HCT116 (cell line): ENCODE data around the gene GLB1L. TPM values are rescaled to one million over a fixed set of nuclear protein-coding genes. Genes with fewer than 3 reads are reported as not detected.

Experiments
- ATAC-seq: fragments of 200-7000 bp; cut with Tn5 transposase; 2 replicates; pipeline ENCODE4 v1.9.1; 2020; ENCODE audit warnings: mild to moderate bottlenecking, moderate library complexity
- BruUV-seq: library from RNA; stranded (reverse); fragments of 400-500 nt; replicated peaks from 2 replicates; lab custom pipeline; 2021; lab: Mats Ljungman, UMichigan
- CTCF ChIA-PET: fragments of 300-600 bp; sonication (Branson Sonifier 250); formaldehyde crosslinking; loops from one replicate; lab custom pipeline; 2021; ENCODE audit warnings: antibody characterized with exemption; lab: Charles Lee
- POLR2A ChIA-PET: fragments of 300-600, 350-600 bp; sonication (Branson Sonifier 250); formaldehyde crosslinking; loops from one replicate; lab custom pipeline; 2021; ENCODE audit warnings: antibody characterized with exemption; lab: Charles Lee
- RAD21 ChIA-PET, 2 experiments: fragments of 300-600 bp; sonication (Branson Sonifier 250); formaldehyde crosslinking; loops; one replicate each; lab custom pipeline; 2023; ENCODE audit warnings: low total read pairs in 2 of 2; ENCODE audit not compliant: uncharacterized antibody in 2 of 2, unreplicated experiment in 2 of 2, low non-redundant PET in 1 of 2; lab: Charles Lee
- DNase-seq: peaks from one replicate; pipeline ENCODE4 v3.0.0-alpha.2; 2010; ENCODE audit warnings: low read depth, low spot score
- H2AFZ ChIP-seq: fragments of 200-600 bp; shearing (Covaris generic), sonication (generic); 2 replicates; pipeline ENCODE4 v1.6.1; 2017; ENCODE audit warnings: low read depth, mixed run types, mixed read lengths, antibody characterized with exemption, low read length; ENCODE audit not compliant: poor library complexity, severe bottlenecking
- H3K27ac ChIP-seq: 2 replicates; pipeline ENCODE4 v1.5.1; 2012; ENCODE audit warnings: low read depth, low read length
- H3K27me3 ChIP-seq: fragments of 200-600 bp; sonication (generic); 2 replicates; pipeline ENCODE4 v1.6.1; 2016; ENCODE audit warnings: mixed run types, low read length, mixed read lengths; ENCODE audit not compliant: insufficient read depth
- H3K36me3 ChIP-seq, 2 experiments: fragments of 200-500 bp in 1 of 2; fragments of 200-600 bp in 1 of 2; sonication (Bioruptor generic) in 1 of 2; sonication (generic) in 1 of 2; 2 replicates each; pipeline versions ENCODE4 v1.5.1 to v1.6.1; 2014 to 2016; ENCODE audit warnings: low read length in 2 of 2, inconsistent platforms in 1 of 2, mixed read lengths in 1 of 2, mixed run types in 1 of 2; ENCODE audit not compliant: insufficient read depth in 2 of 2, control insufficient read depth in 1 of 2
- H3K4me1 ChIP-seq, 2 experiments: fragments of 200-600 bp in 1 of 2; sonication (generic) in 1 of 2; 2 replicates each; pipeline versions ENCODE4 v1.5.1 to v1.6.1; 2012 to 2017; ENCODE audit warnings: low read length in 2 of 2, inconsistent platforms in 1 of 2, mild to moderate bottlenecking in 1 of 2, mixed read lengths in 1 of 2, mixed run types in 1 of 2, moderate library complexity in 1 of 2; ENCODE audit not compliant: insufficient read depth in 2 of 2, control insufficient read depth in 1 of 2
- H3K4me2 ChIP-seq: fragments of 200-600 bp; sonication (generic); 2 replicates; pipeline ENCODE4 v1.6.1; 2017; ENCODE audit warnings: mixed run types, low read length, mixed read lengths
- H3K4me3 ChIP-seq, 2 experiments: fragments of 200-600 bp in 1 of 2; sonication (generic) in 1 of 2; replicated peaks in 1 of 2; 2 replicates each; pipeline ENCODE4 v1.5.1; 2011 to 2016; ENCODE audit warnings: low read length in 2 of 2, control low read depth in 1 of 2, low read depth in 1 of 2, mild to moderate bottlenecking in 1 of 2, mixed read lengths in 1 of 2, mixed run types in 1 of 2
- H3K79me2 ChIP-seq: fragments of 200-600 bp; sonication (generic); 2 replicates; pipeline ENCODE4 v1.6.1; 2017; ENCODE audit warnings: mild to moderate bottlenecking, mixed run types, low read length, moderate library complexity, mixed read lengths; ENCODE audit not compliant: insufficient read depth
- H3K9ac ChIP-seq: fragments of 200-600 bp; sonication (generic); 2 replicates; pipeline ENCODE4 v1.6.1; 2016; ENCODE audit warnings: low read length, mixed read lengths
- H3K9me2 ChIP-seq: fragments of 200-600 bp; sonication (generic), shearing (Covaris generic); 2 replicates; pipeline ENCODE4 v1.6.1; 2017; ENCODE audit warnings: mixed run types, mild to moderate bottlenecking, moderate library complexity; ENCODE audit not compliant: insufficient read depth
- H3K9me3 ChIP-seq, 2 experiments: fragments of 200-500 bp in 1 of 2; fragments of 200-600 bp in 1 of 2; sonication (Bioruptor generic) in 1 of 2; sonication (generic) in 1 of 2; 2 replicates each; pipeline ENCODE4 v1.6.1; 2014 to 2017; ENCODE audit warnings: low read length in 2 of 2, mixed read lengths in 2 of 2, inconsistent platforms in 1 of 2, low read depth in 1 of 2, mild to moderate bottlenecking in 1 of 2, mixed run types in 1 of 2, moderate library complexity in 1 of 2; ENCODE audit not compliant: control insufficient read depth in 1 of 2, insufficient read depth in 1 of 2
- H4K20me1 ChIP-seq: fragments of 200-600 bp; sonication (generic), shearing (Covaris generic); 2 replicates; pipeline ENCODE4 v1.6.1; 2017; ENCODE audit warnings: mixed run types, mild to moderate bottlenecking, moderate library complexity; ENCODE audit not compliant: insufficient read depth
- ATF3 ChIP-seq: IDR thresholded peaks from 2 replicates; pipeline ENCODE4 v1.6.1; 2012
- CBX3 ChIP-seq: IDR thresholded peaks from 2 replicates; pipeline ENCODE4 v1.6.1; 2012; ENCODE audit warnings: low read depth
- CEBPB ChIP-seq: IDR thresholded peaks from 2 replicates; pipeline ENCODE4 v1.6.1; 2012; ENCODE audit warnings: low read depth
- EGR1 ChIP-seq: IDR thresholded peaks from 2 replicates; pipeline ENCODE4 v1.6.1; 2012; ENCODE audit warnings: low read depth
- ELF1 ChIP-seq: IDR thresholded peaks from 2 replicates; pipeline ENCODE4 v1.6.1; 2012; ENCODE audit warnings: low read depth, borderline replicate concordance
- EZH2 ChIP-seq: fragments of 200-600 bp; sonication (generic); IDR thresholded peaks from 2 replicates; pipeline ENCODE4 v1.6.1; 2017; ENCODE audit warnings: antibody characterized with exemption, mixed run types
- EZH2phosphoT487 ChIP-seq: fragments of 200-600 bp; IDR thresholded peaks from 2 replicates; pipeline ENCODE4 v1.6.1; 2018; ENCODE audit warnings: antibody characterized with exemption, borderline replicate concordance
- FOSL1 ChIP-seq: IDR thresholded peaks from 2 replicates; pipeline ENCODE4 v1.6.1; 2012; ENCODE audit warnings: low read depth
- JUND ChIP-seq: IDR thresholded peaks from 2 replicates; pipeline ENCODE4 v1.6.1; 2012
- MAX ChIP-seq: IDR thresholded peaks from 2 replicates; pipeline ENCODE4 v1.6.1; 2012
- POLR2A ChIP-seq: IDR thresholded peaks from 2 replicates; pipeline ENCODE4 v1.7.0; 2011; ENCODE audit warnings: borderline replicate concordance; ENCODE audit not compliant: insufficient read depth, insufficient read length; ENCODE audit errors: extremely low read depth
- POLR2AphosphoS5 ChIP-seq: IDR thresholded peaks from 2 replicates; pipeline ENCODE4 v1.6.1; 2011; ENCODE audit warnings: mild to moderate bottlenecking, low read depth, low read length, moderate library complexity
- REST ChIP-seq: IDR thresholded peaks from 2 replicates; pipeline ENCODE4 v1.6.1; 2012; ENCODE audit warnings: low read depth
- SIN3A ChIP-seq: IDR thresholded peaks from 2 replicates; pipeline ENCODE4 v1.6.1; 2012; ENCODE audit warnings: low read depth
- SP1 ChIP-seq: IDR thresholded peaks from 2 replicates; pipeline ENCODE4 v1.6.1; 2012; ENCODE audit warnings: low read depth
- SRF ChIP-seq: IDR thresholded peaks from 2 replicates; pipeline ENCODE4 v1.6.1; 2012; ENCODE audit warnings: low read depth
- TCF7L2 ChIP-seq: IDR thresholded peaks from 2 replicates; pipeline ENCODE4 v1.7.0; 2011; ENCODE audit warnings: borderline replicate concordance, inconsistent platforms; ENCODE audit not compliant: insufficient read depth, insufficient read length; ENCODE audit errors: extremely low read depth
- ZBTB33 ChIP-seq: IDR thresholded peaks from 2 replicates; pipeline ENCODE4 v1.6.1; 2011; ENCODE audit warnings: mild to moderate bottlenecking, low read length, moderate library complexity; ENCODE audit not compliant: insufficient replicate concordance; ENCODE audit errors: extremely low read depth
- ZFX ChIP-seq: fragments of 450-650 bp; IDR thresholded peaks from 2 replicates; pipeline ENCODE4 v1.6.1; 2017
- ZNF274 ChIP-seq: fragments of 200-500 bp; sonication (Bioruptor generic); IDR thresholded peaks from 2 replicates; pipeline ENCODE4 v1.6.1; 2014; ENCODE audit warnings: mild to moderate bottlenecking, low read depth, low read length, inconsistent platforms
- intact Hi-C: fragments of 100-400 bp; cut with micrococcal nuclease; formaldehyde crosslinking; loops from 2 replicates; pipeline ENCODE4 v1.10.0; 2022
- total RNA-seq: library from RNA; stranded (reverse); gene quantifications from one replicate; pipeline ENCODE4 v1.2.1, GENCODE V29; 2021; ENCODE audit not compliant: unreplicated experiment

The GLB1L gene
- total RNA-seq, 1 experiment from 2014 or later: 6.6 TPM

DNA sequence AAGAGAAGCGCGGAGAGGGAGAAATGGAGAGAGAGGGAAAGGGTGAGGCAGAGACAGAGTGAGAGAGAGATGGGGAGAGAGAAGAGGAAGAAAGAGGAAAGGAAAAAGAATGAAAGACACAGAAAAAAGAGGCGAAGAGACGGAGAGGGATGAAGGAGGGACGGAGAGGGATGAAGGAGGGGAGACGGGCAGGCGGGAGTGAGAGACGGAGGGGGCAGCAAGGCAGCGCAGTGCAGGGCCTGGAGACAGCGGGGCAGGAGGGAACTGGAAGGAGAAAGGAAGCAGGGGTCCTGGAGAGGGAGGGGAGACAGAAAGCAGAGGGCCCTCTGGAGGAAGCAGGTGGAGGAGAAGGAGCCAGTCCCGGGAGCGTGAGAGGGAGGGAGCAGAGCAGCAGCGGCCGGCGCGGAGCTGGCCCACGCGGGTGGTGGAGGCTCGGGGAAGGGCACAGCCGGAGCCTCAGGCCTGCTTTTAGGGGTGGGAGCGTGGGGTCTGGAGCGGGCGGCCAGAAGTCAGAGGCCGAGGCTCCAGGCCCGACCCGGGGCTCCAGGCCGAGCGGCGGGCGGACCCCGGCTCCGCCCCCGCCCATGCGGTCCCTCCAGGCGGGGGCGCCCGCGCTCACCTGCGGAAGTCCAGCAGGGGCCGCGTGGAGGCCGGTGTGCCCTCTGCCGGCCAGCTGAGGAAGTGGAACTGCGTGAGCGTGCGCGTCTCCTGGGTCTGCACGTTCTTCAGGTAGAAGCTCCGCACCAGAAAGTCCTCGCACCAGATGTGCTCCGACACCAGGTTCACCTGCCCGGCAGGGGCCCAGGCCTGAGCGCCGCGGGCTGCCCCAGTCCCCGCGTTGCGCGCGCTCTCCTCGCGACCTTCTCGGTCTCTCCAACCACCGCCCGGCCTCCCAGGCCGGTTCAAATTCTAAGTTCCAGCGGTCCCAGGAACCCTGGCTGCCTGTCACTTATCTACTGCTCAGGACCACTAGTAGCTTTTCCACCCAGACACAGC lies 49.4 kb upstream of the GLB1L start:
- Histone ChIP-seq H3K4me2 (peak overlapping the region; percentile 83), H3K4me3 (peak overlapping the region; percentile 33 to 50), H3K9ac (peak overlapping the region; percentile 53), H3K36me3 (no peaks in the 10 kb centered on the region), H2AFZ (peak overlapping the region; percentile 87), H4K20me1 (no peaks in the 10 kb centered on the region), H3K9me3 (no peaks in the 10 kb centered on the region), H3K4me1 (peaks cover 7 to 20% of the 10 kb centered on the region in 2 experiments; a peak in 3 of 4 replicates), H3K27me3 (no peaks in the 10 kb centered on the region), H3K27ac (peak overlapping the region; percentile 25; the same call in 1 of the 2 replicates), H3K79me2 (no peaks in the 10 kb centered on the region), H3K9me2 (no peaks in the 10 kb centered on the region)
- ChIA-PET RAD21 (interaction anchor here (0.5 to 0.6 kb wide), 3 partner anchors 41 to 118 kb away, joined by 3 to 4 read pairs (median 3); partner anchors contain the start of genes CNPPD1 (in 1 of the 2) and DNPEP (in 1 of the 2)), POLR2A (interaction anchor here (0.9 to 1.3 kb wide), 6 partner anchors 16 to 77 kb away, joined by 3 to 6 read pairs (median 4); partner anchors contain the start of genes DNAJB2 and TUBA4A), CTCF (interaction anchor here (0.6 to 4.5 kb wide), 43 partner anchors 8 to 447 kb away, joined by 3 to 71 read pairs (median 5); partner anchors contain the start of genes ABCB6, ANKZF1, ATG9A and CNPPD1)
- intact Hi-C loops: loop anchor here (1.0 to 5.0 kb wide), 5 partner anchors 15 to 237 kb away; partner anchors contain the start of genes ANKZF1, ATG9A, DNAJB2 and SLC23A3
- no TSS peak for BruUV-seq
- ATAC-seq: peak; percentile 86
- DNase-seq: peak; percentile 78
- TF ChIP-seq SP1: no peak
- peak; percentile 73; the same call in 1 of the 2 replicates for TF ChIP-seq ZFX
- TF ChIP-seq MAX: peak; percentile 96
- TF ChIP-seq FOSL1: no peak
- peak; percentile 66 for TF ChIP-seq POLR2AphosphoS5
- TF ChIP-seq TCF7L2: peak; percentile 44
- TF ChIP-seq EGR1: peak; percentile 93
- TF ChIP-seq ATF3: no peak
- no peak for TF ChIP-seq REST
- TF ChIP-seq ZBTB33: peak; percentile 81
- TF ChIP-seq ELF1: no peak
- TF ChIP-seq EZH2phosphoT487: no peak
- TF ChIP-seq EZH2: no peak
- TF ChIP-seq JUND: no peak
- TF ChIP-seq ZNF274: no peak
- no peak for TF ChIP-seq SRF
- TF ChIP-seq CBX3: peak; percentile 77; the same call in 1 of the 2 replicates
- no peak for TF ChIP-seq POLR2A
- no peak for TF ChIP-seq CEBPB
- TF ChIP-seq SIN3A: no peak
